ENCODE results near the gene HOXD4. TPM values are rescaled to one million over a fixed set of nuclear protein-coding genes. Genes with fewer than 3 reads are reported as not detected.

Gene HOXD4
- total RNA-seq, 1 experiment from 2014 or later = 1.7 TPM

- DNase-seq (ENCODE audit: low spot score) = no peak
- in situ Hi-C loops (cut with HindIII; ENCODE audit: low sequenced_read_pairs) = no loop called here
These were observed 12.9 kb downstream of the HOXD4 start for GRCh38 chr2:176164201-176164600.

GRCh38 chr2:176164611-176165369 lies 13.4 kb downstream of the HOXD4 start:
- in situ Hi-C loops (cut with HindIII; ENCODE audit: low sequenced_read_pairs) = no loop called here
- no peak for DNase-seq (ENCODE audit: low spot score)

GRCh38 chr2:176165370-176166050 lies 14.2 kb downstream of the HOXD4 start:
- in situ Hi-C loops (cut with HindIII; ENCODE audit: low sequenced_read_pairs) = no loop called here
- no peak for DNase-seq (ENCODE audit: low spot score)

GRCh38 chr2:176166272-176166671 lies 14.9 kb downstream of the HOXD4 start:
- in situ Hi-C loops (cut with HindIII; ENCODE audit: low sequenced_read_pairs) = no loop called here
- DNase-seq (ENCODE audit: low spot score) = no peak

GRCh38 chr2:176167398-176167797 lies 16.0 kb downstream of the HOXD4 start:
- no peak for DNase-seq (ENCODE audit: low spot score)
- in situ Hi-C loops (cut with HindIII; ENCODE audit: low sequenced_read_pairs) = no loop called here

- in situ Hi-C loops (cut with HindIII; ENCODE audit: low sequenced_read_pairs) = no loop called here
- no peak for DNase-seq (ENCODE audit: low spot score)
These were observed 17.8 kb downstream of the HOXD4 start for GRCh38 chr2:176169181-176169580.

- in situ Hi-C loops (cut with HindIII; ENCODE audit: low sequenced_read_pairs) = no loop called here
- no peak for DNase-seq (ENCODE audit: low spot score)
These were observed 18.4 kb downstream of the HOXD4 start for GRCh38 chr2:176169711-176170110.

- in situ Hi-C loops (cut with HindIII; ENCODE audit: low sequenced_read_pairs) = no loop called here
- DNase-seq (ENCODE audit: low spot score) = no peak
These were observed 19.4 kb downstream of the HOXD4 start for GRCh38 chr2:176170602-176171305.

GRCh38 chr2:176171351-176172006 lies 20.1 kb downstream of the HOXD4 start:
- no peak for DNase-seq (ENCODE audit: low spot score)
- in situ Hi-C loops (cut with HindIII; ENCODE audit: low sequenced_read_pairs) = no loop called here

GRCh38 chr2:176172007-176172894 lies 20.9 kb downstream of the HOXD4 start:
- DNase-seq (ENCODE audit: low spot score) = no peak
- in situ Hi-C loops (cut with HindIII; ENCODE audit: low sequenced_read_pairs) = no loop called here

GRCh38 chr2:176172895-176173566 lies 21.7 kb downstream of the HOXD4 start:
- DNase-seq (ENCODE audit: low spot score) = no peak
- in situ Hi-C loops (cut with HindIII; ENCODE audit: low sequenced_read_pairs) = no loop called here

- in situ Hi-C loops (cut with HindIII; ENCODE audit: low sequenced_read_pairs) = no loop called here
- no peak for DNase-seq (ENCODE audit: low spot score)
These were observed 22.4 kb downstream of the HOXD4 start for GRCh38 chr2:176173567-176174381.

- in situ Hi-C loops (cut with HindIII; ENCODE audit: low sequenced_read_pairs) = no loop called here
- DNase-seq (ENCODE audit: low spot score) = no peak
These were observed 23.1 kb downstream of the HOXD4 start for GRCh38 chr2:176174382-176174823.

GRCh38 chr2:176174824-176175708 lies 23.7 kb downstream of the HOXD4 start:
- in situ Hi-C loops (cut with HindIII; ENCODE audit: low sequenced_read_pairs) = no loop called here

GRCh38 chr2:176175709-176176607 lies 24.6 kb downstream of the HOXD4 start:
- in situ Hi-C loops (cut with HindIII; ENCODE audit: low sequenced_read_pairs) = no loop called here
- no peak for DNase-seq (ENCODE audit: low spot score)

More at GRCh38 chr2:176174824-176175708, 23.7 kb downstream of the HOXD4 start:
- no peak for DNase-seq (ENCODE audit: low spot score)
